Lower lobe of right lung (tissue), 2 donors: Measurements from ENCODE around the gene CTNND2. TPM values are rescaled to one million over a fixed set of nuclear protein-coding genes. Genes with fewer than 3 reads are reported as not detected.

Source experiments
- ATAC-seq, 2 donors: fragments of 200-7000 bp; cut with Tn5 transposase; one replicate each; pipeline ENCODE4 v1.9.1; 2020 to 2022; ENCODE audit warnings: mild to moderate bottlenecking in 2 of 2, moderate library complexity in 2 of 2
- DNase-seq: peaks from one replicate; pipeline ENCODE4 v3.0.0-alpha.2; 2020
- H3K27ac ChIP-seq: fragments of 200-600 bp; one replicate; pipeline ENCODE4 v1.8.0; 2022
- H3K27me3 ChIP-seq: fragments of 200-600 bp; one replicate; pipeline ENCODE4 v1.8.0; 2022; ENCODE audit warnings: low read depth
- H3K36me3 ChIP-seq: fragments of 200-600 bp; one replicate; pipeline ENCODE4 v1.8.0; 2022; ENCODE audit warnings: mild to moderate bottlenecking
- H3K4me1 ChIP-seq: fragments of 200-600 bp; one replicate; pipeline ENCODE4 v1.8.0; 2022
- H3K4me3 ChIP-seq: fragments of 200-600 bp; one replicate; pipeline ENCODE4 v1.8.0; 2022; ENCODE audit warnings: mild to moderate bottlenecking
- H3K9me3 ChIP-seq: fragments of 200-600 bp; one replicate; pipeline ENCODE4 v1.8.0; 2022
- CTCF ChIP-seq: fragments of 200-600 bp; IDR thresholded peaks from one replicate; pipeline ENCODE4 v1.8.0; 2022; ENCODE audit warnings: antibody characterized with exemption, mild to moderate bottlenecking
- intact Hi-C: fragments of 100-400 bp; cut with DNase I; formaldehyde crosslinking; loops from one replicate; pipeline ENCODE4 v1.11.0; 2022
- total RNA-seq: library from RNA; stranded (reverse); fragmentation: NEBNext Ultra II Directional; extraction: Animal tissue kit (Norgen Biotek cat#: 25700); gene quantifications from one replicate; pipeline ENCODE4 v1.2.1, GENCODE V29; 2021
- donor health status: DM: no; HTN: yes; CAD: no; lungs with severe emphysema.

CTNND2 gene
- total RNA-seq, 1 donor from 2014 or later = 6.0 TPM

- no peaks in the 10 kb centered on the region for H3K9me3 ChIP-seq
- no peaks in the 10 kb centered on the region for H3K4me1 ChIP-seq
- no peak overlapping the region for H3K27ac ChIP-seq
- no peak for ATAC-seq
- no peak overlapping the region for H3K4me3 ChIP-seq
- TF ChIP-seq CTCF = no peak
- intact Hi-C loops = no loop called here
- no peaks in the 10 kb centered on the region for H3K27me3 ChIP-seq
- H3K36me3 ChIP-seq = no peaks in the 10 kb centered on the region
- no peak for DNase-seq
These were observed 245.9 kb downstream of the CTNND2 start for GRCh38 chr5:11658376-11658775.

GRCh38 chr5:11656916-11657315, 247.3 kb downstream of the CTNND2 start:
- no peaks in the 10 kb centered on the region for H3K36me3 ChIP-seq
- ATAC-seq (no peak), DNase-seq (no peak)
- intact Hi-C loops = no loop called here
- no peaks in the 10 kb centered on the region for H3K27me3 ChIP-seq
- H3K9me3 ChIP-seq = no peaks in the 10 kb centered on the region
- H3K4me1 ChIP-seq = no peaks in the 10 kb centered on the region
- TF ChIP-seq CTCF = no peak
- no peak overlapping the region for H3K27ac ChIP-seq
- no peak overlapping the region for H3K4me3 ChIP-seq

- ATAC-seq = no peak
- Histone ChIP-seq H3K9me3 (peaks cover 8% of the 10 kb centered on the region), H3K4me3 (no peak overlapping the region), H3K4me1 (no peaks in the 10 kb centered on the region), H3K36me3 (no peaks in the 10 kb centered on the region), H3K27me3 (no peaks in the 10 kb centered on the region), H3K27ac (no peak overlapping the region)
- intact Hi-C loops = no loop called here
- DNase-seq = no peak
- TF ChIP-seq CTCF = no peak
These were observed 248.6 kb downstream of the CTNND2 start for GRCh38 chr5:11655681-11656080.

- H3K4me1 ChIP-seq = no peaks in the 10 kb centered on the region
- no peaks in the 10 kb centered on the region for H3K27me3 ChIP-seq
- intact Hi-C loops = no loop called here
- DNase-seq (no peak), ATAC-seq (no peak)
- H3K9me3 ChIP-seq = peaks cover 11% of the 10 kb centered on the region
- H3K4me3 ChIP-seq = no peak overlapping the region
- no peak overlapping the region for H3K27ac ChIP-seq
- no peaks in the 10 kb centered on the region for H3K36me3 ChIP-seq
- no peak for TF ChIP-seq CTCF
These were observed 253.3 kb downstream of the CTNND2 start for GRCh38 chr5:11650936-11651335.

- DNase-seq = no peak
- no peaks in the 10 kb centered on the region for H3K36me3 ChIP-seq
These were observed 258.1 kb downstream of the CTNND2 start for GRCh38 chr5:11646141-11646540.

More at GRCh38 chr5:11646141-11646540, 258.1 kb downstream of the CTNND2 start:
- no peaks in the 10 kb centered on the region for H3K4me1 ChIP-seq
- no peak for ATAC-seq
- no peaks in the 10 kb centered on the region for H3K27me3 ChIP-seq
- H3K4me3 ChIP-seq = no peak overlapping the region
- no peak for TF ChIP-seq CTCF
- no peak overlapping the region for H3K27ac ChIP-seq
- intact Hi-C loops = no loop called here
- peaks cover 7% of the 10 kb centered on the region for H3K9me3 ChIP-seq
